Mesothelial cell of epicardium (in vitro differentiated cells): ENCODE measurements around the gene LTBP1. TPM values are rescaled to one million over a fixed set of nuclear protein-coding genes. Genes with fewer than 3 reads are reported as not detected.

Experiments
- DNase-seq, 2 experiments: peaks; one replicate each; pipeline ENCODE4 v3.0.0; 2021; ENCODE audit warnings: low spot score in 2 of 2; ENCODE audit not compliant: unreplicated experiment in 2 of 2
- H3K27ac Mint-ChIP-seq: 2 replicates; pipeline ENCODE4 v1.8.0; 2021; ENCODE audit warnings: mixed read lengths
- H3K27me3 Mint-ChIP-seq: 2 replicates; pipeline ENCODE4 v1.8.0; 2021; ENCODE audit warnings: low read depth, mixed read lengths
- H3K36me3 Mint-ChIP-seq: 2 replicates; pipeline ENCODE4 v1.8.0; 2021; ENCODE audit warnings: mixed read lengths
- H3K4me1 Mint-ChIP-seq: 2 replicates; pipeline ENCODE4 v1.8.0; 2021; ENCODE audit warnings: mixed read lengths
- H3K4me3 Mint-ChIP-seq: 2 replicates; pipeline ENCODE4 v1.8.0; 2021; ENCODE audit warnings: mild to moderate bottlenecking, moderate library complexity, mixed read lengths
- H3K9me3 Mint-ChIP-seq: 2 replicates; pipeline ENCODE4 v1.8.0; 2021; ENCODE audit warnings: mixed read lengths
- total RNA-seq: library from RNA; stranded (reverse); gene quantifications from 3 replicates; pipeline ENCODE4 v1.2.1, GENCODE V29; 2021
- TF ChIP-seq, protein P1 (sequence below): fragments of 200-600 bp; sonication (generic); IDR thresholded peaks from one replicate; pipeline ENCODE4 v1.5.0; 2021; ENCODE audit warnings: antibody characterized with exemption; ENCODE audit not compliant: unreplicated experiment

The LTBP1 gene
- total RNA-seq, 1 donor from 2014 or later, result 80.2 TPM

DNA sequence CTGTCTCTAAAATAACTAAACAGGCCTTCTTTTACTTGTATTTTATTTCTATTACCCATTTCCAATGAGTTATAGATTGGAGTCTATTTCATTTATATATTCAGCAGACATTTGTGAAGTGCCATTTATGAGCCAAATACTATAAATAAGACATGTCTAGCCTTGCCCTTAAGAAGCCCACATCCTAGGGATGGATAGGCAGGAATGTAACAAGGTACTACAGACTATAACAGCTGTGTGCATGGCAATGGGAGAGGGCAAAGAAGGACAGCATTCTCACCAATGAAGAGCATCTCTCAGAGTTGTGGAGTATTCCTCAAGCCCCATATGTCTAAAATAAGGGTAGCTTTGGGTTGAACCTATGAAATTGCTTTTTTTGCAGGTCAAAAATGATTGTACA, 367.8 kb downstream of the LTBP1 start:
- Mint-ChIP-seq H3K27ac (no peak overlapping the region), H3K27me3 (no peaks in the 10 kb centered on the region), H3K9me3 (no peaks in the 10 kb centered on the region), H3K4me3 (no peak overlapping the region), H3K4me1 (peaks cover 6% of the 10 kb centered on the region), H3K36me3 (peaks cover 8% of the 10 kb centered on the region)
- DNase-seq, result no peak
- TF ChIP-seq, protein P1, sequence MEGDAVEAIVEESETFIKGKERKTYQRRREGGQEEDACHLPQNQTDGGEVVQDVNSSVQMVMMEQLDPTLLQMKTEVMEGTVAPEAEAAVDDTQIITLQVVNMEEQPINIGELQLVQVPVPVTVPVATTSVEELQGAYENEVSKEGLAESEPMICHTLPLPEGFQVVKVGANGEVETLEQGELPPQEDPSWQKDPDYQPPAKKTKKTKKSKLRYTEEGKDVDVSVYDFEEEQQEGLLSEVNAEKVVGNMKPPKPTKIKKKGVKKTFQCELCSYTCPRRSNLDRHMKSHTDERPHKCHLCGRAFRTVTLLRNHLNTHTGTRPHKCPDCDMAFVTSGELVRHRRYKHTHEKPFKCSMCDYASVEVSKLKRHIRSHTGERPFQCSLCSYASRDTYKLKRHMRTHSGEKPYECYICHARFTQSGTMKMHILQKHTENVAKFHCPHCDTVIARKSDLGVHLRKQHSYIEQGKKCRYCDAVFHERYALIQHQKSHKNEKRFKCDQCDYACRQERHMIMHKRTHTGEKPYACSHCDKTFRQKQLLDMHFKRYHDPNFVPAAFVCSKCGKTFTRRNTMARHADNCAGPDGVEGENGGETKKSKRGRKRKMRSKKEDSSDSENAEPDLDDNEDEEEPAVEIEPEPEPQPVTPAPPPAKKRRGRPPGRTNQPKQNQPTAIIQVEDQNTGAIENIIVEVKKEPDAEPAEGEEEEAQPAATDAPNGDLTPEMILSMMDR, result no peak

- Mint-ChIP-seq H3K4me3 (no peak overlapping the region), H3K36me3 (peaks cover 7% of the 10 kb centered on the region), H3K27me3 (no peaks in the 10 kb centered on the region), H3K4me1 (peaks cover 6% of the 10 kb centered on the region), H3K27ac (no peak overlapping the region), H3K9me3 (no peaks in the 10 kb centered on the region)
- TF ChIP-seq, protein P1, result no peak
- no peak for DNase-seq
Measured at GRCh38 chr2:33316328-33316727, 369.6 kb downstream of the LTBP1 start.

- no peak for DNase-seq
- Mint-ChIP-seq H3K27ac (no peak overlapping the region), H3K4me1 (peaks cover 3% of the 10 kb centered on the region), H3K36me3 (peaks cover 7% of the 10 kb centered on the region), H3K27me3 (no peaks in the 10 kb centered on the region), H3K4me3 (no peak overlapping the region), H3K9me3 (no peaks in the 10 kb centered on the region)
- TF ChIP-seq, protein P1, result no peak
Measured at GRCh38 chr2:33317369-33318007, 370.7 kb downstream of the LTBP1 start.

- Mint-ChIP-seq H3K4me3 (no peak overlapping the region), H3K36me3 (peaks cover 7% of the 10 kb centered on the region), H3K27me3 (no peaks in the 10 kb centered on the region), H3K27ac (no peak overlapping the region), H3K4me1 (peaks cover 3% of the 10 kb centered on the region), H3K9me3 (no peaks in the 10 kb centered on the region)
- no peak for DNase-seq
- TF ChIP-seq, protein P1, result no peak
Measured at GRCh38 chr2:33318456-33318855, 371.7 kb downstream of the LTBP1 start.

DNA sequence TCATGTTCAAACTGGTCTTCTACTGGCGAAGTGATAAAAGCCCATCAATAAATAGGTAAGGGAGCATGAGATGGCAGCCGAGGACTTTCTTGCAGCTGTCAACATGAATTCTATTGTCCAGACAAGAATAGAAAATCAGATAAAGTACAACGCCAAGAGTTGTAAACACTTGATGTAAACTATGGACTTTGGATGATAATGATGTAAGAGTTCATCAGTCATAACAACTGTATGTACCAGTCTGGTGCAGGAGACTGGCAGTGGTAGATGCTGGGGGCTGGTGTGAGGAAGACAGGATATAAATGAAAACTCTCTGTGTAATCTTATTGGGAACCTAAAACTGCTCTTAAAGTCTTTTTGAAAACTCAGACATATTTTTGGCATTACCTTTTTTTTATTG, 373.8 kb downstream of the LTBP1 start:
- H3K27me3 Mint-ChIP-seq, result no peaks in the 10 kb centered on the region
- TF ChIP-seq, protein P1, result no peak

More for the DNA sequence above, 373.8 kb downstream of the LTBP1 start:
- peaks cover 7% of the 10 kb centered on the region for H3K36me3 Mint-ChIP-seq
- no peak overlapping the region for H3K27ac Mint-ChIP-seq
- no peak for DNase-seq
- peaks cover 3% of the 10 kb centered on the region for H3K4me1 Mint-ChIP-seq
- no peaks in the 10 kb centered on the region for H3K9me3 Mint-ChIP-seq
- no peak overlapping the region for H3K4me3 Mint-ChIP-seq
